Upper lobe of left lung (tissue), 6 donors: Measurements from ENCODE around the gene NINJ2. TPM values are rescaled to one million over a fixed set of nuclear protein-coding genes. Genes with fewer than 3 reads are reported as not detected.

ENCODE experiments used
- ATAC-seq, 2 donors: fragments of 200-7000 bp; cut with Tn5 transposase; one replicate each; pipeline ENCODE4 v1.9.1; 2022; ENCODE audit warnings: mild to moderate bottlenecking in 2 of 2, moderate library complexity in 2 of 2; ENCODE audit not compliant: low FRiP score in 2 of 2
- DNase-seq, 2 donors: peaks; one replicate each; pipeline ENCODE4 v3.0.0-alpha.2; 2019 to 2020
- H3K27ac ChIP-seq, 4 donors: fragments of 200-600 bp; sonication (generic); one replicate each; pipeline ENCODE4 v1.5.1; 2016 to 2019
- H3K27me3 ChIP-seq, 4 donors: fragments of 200-600 bp; sonication (generic); one replicate each; pipeline ENCODE4 v1.5.1; 2017 to 2019
- H3K36me3 ChIP-seq, 4 donors: fragments of 200-600 bp; sonication (generic); one replicate each; pipeline ENCODE4 v1.5.1; 2016 to 2019
- H3K4me1 ChIP-seq, 4 donors: fragments of 200-600 bp; sonication (generic); one replicate each; pipeline ENCODE4 v1.5.1; 2018 to 2019
- H3K4me3 ChIP-seq, 4 donors: fragments of 200-600 bp; sonication (generic); one replicate each; pipeline ENCODE4 v1.5.1; 2017 to 2019; ENCODE audit warnings: mild to moderate bottlenecking in 2 of 4, moderate library complexity in 1 of 4
- H3K9me3 ChIP-seq, 4 donors: fragments of 200-600 bp; sonication (generic); one replicate each; pipeline ENCODE4 v1.5.1; 2018 to 2019
- EP300 ChIP-seq, 4 donors: sonication (generic); formaldehyde crosslinking; IDR thresholded peaks; one replicate each; pipeline ENCODE4 v1.5.1; 2017; ENCODE audit warnings: antibody characterized with exemption in 4 of 4, control low read depth in 2 of 4
- POLR2A ChIP-seq, 4 donors: fragments of 450-650 bp; IDR thresholded peaks; one replicate each; pipeline ENCODE4 v1.5.1; 2016 to 2017; ENCODE audit warnings: antibody characterized with exemption in 4 of 4, mild to moderate bottlenecking in 2 of 4
- POLR2AphosphoS5 ChIP-seq, 2 donors: sonication (generic); formaldehyde crosslinking; IDR thresholded peaks; one replicate each; pipeline ENCODE4 v1.5.1; 2017; ENCODE audit warnings: antibody characterized with exemption in 2 of 2
- WGBS, 2 donors: methylation state at CpG; one replicate each; pipeline ENCODE4 v1.1.5; 2017 to 2018; 5-methylcytosine and 5-hydroxymethylcytosine counted together
- total RNA-seq, 6 donors: library from RNA; depleted of rRNA in 4 of 6; stranded (reverse); fragments of >200 nt in 4 of 6; gene quantifications; one replicate each; pipeline versions ENCODE4 v1.1.0 to v1.2.1, GENCODE V29; 2016 to 2021
- TF ChIP-seq, protein P1 (sequence below), 6 experiments: fragments of 450-650 bp in 4 of 6; fragments of 200-600 bp in 2 of 6; sonication (generic) in 2 of 6; IDR thresholded peaks; one replicate each; pipeline ENCODE4 v1.5.1; 2016 to 2019; ENCODE audit warnings: antibody characterized with exemption in 6 of 6
- donor health status: DM: no; HTN: no; CAD: no; lungs with moderate emphysema.
- donor health status: DM: no; HTN: yes; CAD: no; lungs with severe emphysema.

NINJ2 gene
- total RNA-seq, 6 donors from 2014 or later = 15.6 to 73.3 (median 36.2) TPM

DNA sequence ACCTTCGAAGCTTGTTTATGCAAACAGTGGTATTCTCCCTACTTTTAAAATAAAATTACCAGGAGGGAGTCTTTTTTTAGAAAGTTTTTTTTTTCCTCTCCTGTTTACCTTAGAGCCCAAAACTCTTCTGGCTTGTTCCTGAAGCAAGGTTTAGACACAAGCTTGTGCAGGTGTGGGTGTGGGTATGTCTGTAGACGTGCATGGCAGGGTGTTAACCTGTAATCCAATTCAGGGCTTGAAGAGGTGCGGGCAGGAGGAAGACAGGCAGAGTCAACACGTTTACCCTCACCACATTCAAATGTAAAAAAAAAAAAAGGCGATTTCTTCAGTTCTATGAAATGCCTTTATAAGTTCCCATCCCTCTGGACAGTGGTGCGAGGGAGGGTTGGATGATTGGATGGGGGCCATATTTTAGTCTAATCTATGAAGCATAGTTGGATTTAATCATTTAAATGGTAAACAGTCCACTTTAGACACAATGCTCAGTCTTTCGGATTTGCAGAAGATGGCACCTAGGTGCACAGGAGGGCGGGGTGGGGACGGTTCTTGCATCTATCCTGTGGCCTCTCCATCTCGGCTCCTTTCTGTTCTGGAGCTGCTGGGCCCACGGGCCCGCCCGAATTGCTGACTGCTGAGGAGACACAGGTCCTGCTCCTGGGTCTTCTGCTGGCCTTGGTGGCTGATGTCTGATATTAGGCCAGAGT is 982 bp upstream of the NINJ2 start:
- ATAC-seq (no peak), DNase-seq (no peak)
- Histone ChIP-seq H3K4me1 (peaks cover 0 to 14% (median 7%) of the 10 kb centered on the region in 4 donors), H3K9me3 (no peaks in the 10 kb centered on the region), H3K36me3 (no peaks in the 10 kb centered on the region), H3K4me3 (no peak overlapping the region), H3K27ac (no peak overlapping the region), H3K27me3 (no peaks in the 10 kb centered on the region)
- 87 to 88% methylated on average over 9 to 13 of the region's 13 CpGs for WGBS, 2 donors
- TF ChIP-seq EP300 (IDR thresholded peaks at IDR 0.05) (no peak), POLR2AphosphoS5 (IDR thresholded peaks at IDR 0.05) (no peak), POLR2A (IDR thresholded peaks at IDR 0.05) (no peak)
- TF ChIP-seq, protein P1, sequence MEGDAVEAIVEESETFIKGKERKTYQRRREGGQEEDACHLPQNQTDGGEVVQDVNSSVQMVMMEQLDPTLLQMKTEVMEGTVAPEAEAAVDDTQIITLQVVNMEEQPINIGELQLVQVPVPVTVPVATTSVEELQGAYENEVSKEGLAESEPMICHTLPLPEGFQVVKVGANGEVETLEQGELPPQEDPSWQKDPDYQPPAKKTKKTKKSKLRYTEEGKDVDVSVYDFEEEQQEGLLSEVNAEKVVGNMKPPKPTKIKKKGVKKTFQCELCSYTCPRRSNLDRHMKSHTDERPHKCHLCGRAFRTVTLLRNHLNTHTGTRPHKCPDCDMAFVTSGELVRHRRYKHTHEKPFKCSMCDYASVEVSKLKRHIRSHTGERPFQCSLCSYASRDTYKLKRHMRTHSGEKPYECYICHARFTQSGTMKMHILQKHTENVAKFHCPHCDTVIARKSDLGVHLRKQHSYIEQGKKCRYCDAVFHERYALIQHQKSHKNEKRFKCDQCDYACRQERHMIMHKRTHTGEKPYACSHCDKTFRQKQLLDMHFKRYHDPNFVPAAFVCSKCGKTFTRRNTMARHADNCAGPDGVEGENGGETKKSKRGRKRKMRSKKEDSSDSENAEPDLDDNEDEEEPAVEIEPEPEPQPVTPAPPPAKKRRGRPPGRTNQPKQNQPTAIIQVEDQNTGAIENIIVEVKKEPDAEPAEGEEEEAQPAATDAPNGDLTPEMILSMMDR (IDR thresholded peaks at IDR 0.05) = no peak

DNA sequence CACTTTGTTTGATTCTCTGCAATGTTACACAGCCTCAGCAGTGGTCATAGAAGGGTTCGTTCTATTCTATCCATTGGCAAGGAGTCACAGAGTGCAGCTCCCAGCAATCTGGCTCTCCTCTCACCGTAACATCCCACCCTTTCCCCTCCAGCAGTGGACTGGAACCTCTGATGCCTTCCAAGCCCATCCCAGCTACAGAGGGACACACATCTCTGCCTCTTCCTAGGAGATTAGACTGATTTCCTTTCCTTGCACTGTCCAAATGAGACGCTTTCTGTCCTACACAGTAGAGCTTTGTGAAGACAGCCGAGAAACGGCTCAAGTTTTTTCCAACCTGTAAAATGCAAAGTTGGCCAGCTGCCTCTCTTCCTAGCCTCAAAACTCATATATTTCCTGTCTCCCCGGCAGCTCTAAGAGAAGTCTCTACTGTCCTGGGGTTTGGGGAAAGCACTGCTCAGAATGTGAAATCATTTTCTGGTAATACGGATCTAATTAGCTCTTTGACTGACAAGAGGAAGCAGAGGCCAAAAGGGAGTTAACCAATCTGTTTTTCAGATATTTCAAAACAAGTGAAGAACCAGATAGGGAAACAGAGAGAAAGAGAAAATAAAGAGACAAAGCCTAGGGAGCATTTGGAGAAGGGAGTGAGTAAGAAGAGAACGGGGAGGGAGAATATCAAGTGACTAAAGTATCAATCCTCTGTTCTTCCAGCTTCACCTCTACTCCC is 516 bp downstream of the NINJ2 start:
- no peaks in the 10 kb centered on the region for H3K27me3 ChIP-seq
- H3K27ac ChIP-seq = peak overlapping the region in 3 of 4 donors; percentile 21 to 51 (median 30)
- no peak for TF ChIP-seq EP300 (IDR thresholded peaks at IDR 0.05)
- TF ChIP-seq, protein P1 (IDR thresholded peaks at IDR 0.05) = no peak
- TF ChIP-seq POLR2A (IDR thresholded peaks at IDR 0.05) = no peak
- TF ChIP-seq POLR2AphosphoS5 (IDR thresholded peaks at IDR 0.05) = no peak
- peaks cover 0 to 14% (median 7%) of the 10 kb centered on the region in 4 donors for H3K4me1 ChIP-seq
- ATAC-seq (peak in 1 of 2 donors; percentile 55), DNase-seq (no peak)
- H3K36me3 ChIP-seq = no peaks in the 10 kb centered on the region
- no peaks in the 10 kb centered on the region for H3K9me3 ChIP-seq
- 36 to 38% methylated on average over 8 of the region's 8 CpGs for WGBS, 2 donors
- no peak overlapping the region for H3K4me3 ChIP-seq

DNA sequence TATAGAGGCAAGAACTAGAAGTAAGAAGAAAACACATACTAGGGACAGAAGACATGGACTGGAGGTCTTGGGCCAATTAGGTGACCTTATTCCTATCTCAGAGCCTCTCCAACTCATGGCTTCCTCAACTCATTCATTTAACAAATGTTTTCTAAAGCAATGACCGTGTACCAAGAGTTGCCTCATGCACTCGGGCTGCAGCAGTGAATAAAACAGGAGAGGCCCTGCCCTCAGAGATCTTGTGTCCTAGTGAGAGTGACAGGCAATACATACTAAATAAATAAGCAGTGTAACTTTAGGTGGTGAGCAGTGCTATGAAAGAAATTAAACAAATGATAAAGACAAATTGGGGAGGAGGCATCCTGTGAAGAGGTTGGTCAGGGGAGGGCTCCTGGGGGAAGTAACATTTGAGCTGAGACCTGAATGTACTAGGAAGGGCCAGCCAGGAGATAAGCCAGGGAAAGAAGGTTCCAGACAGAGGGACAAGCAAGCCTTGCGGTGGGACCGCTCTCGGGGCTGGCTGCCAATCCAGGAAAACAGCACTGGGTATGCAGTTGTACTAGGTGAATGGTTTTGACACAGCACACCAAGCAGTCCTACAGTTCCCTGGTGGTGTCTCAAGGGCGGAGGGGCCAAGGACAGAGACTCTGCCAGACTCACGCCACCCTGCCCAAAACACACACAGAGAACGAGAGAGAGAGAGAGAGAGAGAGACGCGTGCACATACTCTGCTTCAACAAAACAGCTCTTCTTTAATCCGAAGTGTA is 1.3 kb downstream of the NINJ2 start:
- no peak overlapping the region for H3K4me3 ChIP-seq
- H3K27ac ChIP-seq = no peak overlapping the region
- WGBS, 2 donors = 84 to 86% methylated on average over 11 of the region's 11 CpGs
- ATAC-seq (peak in 1 of 2 donors; percentile 4), DNase-seq (no peak)
- peaks cover 0 to 14% (median 7%) of the 10 kb centered on the region in 4 donors for H3K4me1 ChIP-seq
- H3K36me3 ChIP-seq = no peaks in the 10 kb centered on the region
- no peak for TF ChIP-seq POLR2A (IDR thresholded peaks at IDR 0.05)
- TF ChIP-seq POLR2AphosphoS5 (IDR thresholded peaks at IDR 0.05) = no peak
- no peak for TF ChIP-seq EP300 (IDR thresholded peaks at IDR 0.05)
- TF ChIP-seq, protein P1 (IDR thresholded peaks at IDR 0.05) = no peak
- no peaks in the 10 kb centered on the region for H3K9me3 ChIP-seq
- no peaks in the 10 kb centered on the region for H3K27me3 ChIP-seq

- Histone ChIP-seq H3K4me1 (peaks cover 0 to 14% (median 7%) of the 10 kb centered on the region in 4 donors), H3K27ac (no peak overlapping the region), H3K27me3 (no peaks in the 10 kb centered on the region), H3K9me3 (no peaks in the 10 kb centered on the region), H3K4me3 (no peak overlapping the region), H3K36me3 (no peaks in the 10 kb centered on the region)
- no peak for DNase-seq
- TF ChIP-seq POLR2AphosphoS5 (IDR thresholded peaks at IDR 0.05) = no peak
- TF ChIP-seq, protein P1 (IDR thresholded peaks at IDR 0.05) = no peak
- 86 to 92% methylated on average over 4 of the region's 5 CpGs for WGBS, 2 donors
- ATAC-seq = no peak
Measured at GRCh38 chr12:659090-659683, 4.1 kb downstream of the NINJ2 start.
